Epithelial cell of esophagus (primary cell): ENCODE measurements around the gene SCN2B.

Source experiments
- DNase-seq: peaks from one replicate; pipeline ENCODE4 v3.0.0; 2010; ENCODE audit warnings: low read depth
- H3K4me3 ChIP-seq: 2 replicates; pipeline ENCODE4 v1.5.1; 2011; ENCODE audit warnings: mild to moderate bottlenecking, low read length, control low read depth
- TF ChIP-seq, protein P1 (sequence below): IDR thresholded peaks from 2 replicates; pipeline ENCODE4 v1.5.1; 2011; ENCODE audit warnings: low read depth, mild to moderate bottlenecking, low read length, control low read depth, inconsistent platforms; ENCODE audit not compliant: insufficient read depth; ENCODE audit errors: missing control alignments

Gene SCN2B

DNA sequence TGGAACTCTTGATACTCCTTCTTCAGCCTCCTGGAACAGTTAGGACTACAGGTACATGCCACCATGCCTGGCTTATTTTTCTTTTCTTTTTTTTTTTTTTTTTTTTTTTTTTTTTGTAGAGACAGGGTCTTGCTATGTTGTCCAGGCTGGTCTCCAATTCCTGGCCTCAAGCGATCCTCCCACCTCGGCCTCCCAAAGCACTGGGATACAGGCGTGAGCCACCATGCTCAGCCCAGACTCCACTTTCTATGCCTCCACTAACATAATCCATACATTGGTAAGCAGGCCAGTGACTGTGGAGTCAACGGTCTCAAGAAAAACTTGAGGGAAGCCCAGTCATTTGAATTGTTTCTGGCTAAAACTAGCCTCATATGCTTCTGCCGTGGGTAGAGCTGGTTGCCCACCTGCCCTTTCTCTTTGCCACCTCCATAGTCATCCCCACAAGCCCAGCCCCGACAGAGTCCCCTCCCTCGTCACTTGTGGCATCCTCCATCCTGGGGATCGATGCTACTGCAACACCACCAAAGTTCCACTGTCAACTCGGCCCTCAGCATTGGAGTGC, 2.4 kb downstream of the SCN2B start:
- TF ChIP-seq, protein P1, sequence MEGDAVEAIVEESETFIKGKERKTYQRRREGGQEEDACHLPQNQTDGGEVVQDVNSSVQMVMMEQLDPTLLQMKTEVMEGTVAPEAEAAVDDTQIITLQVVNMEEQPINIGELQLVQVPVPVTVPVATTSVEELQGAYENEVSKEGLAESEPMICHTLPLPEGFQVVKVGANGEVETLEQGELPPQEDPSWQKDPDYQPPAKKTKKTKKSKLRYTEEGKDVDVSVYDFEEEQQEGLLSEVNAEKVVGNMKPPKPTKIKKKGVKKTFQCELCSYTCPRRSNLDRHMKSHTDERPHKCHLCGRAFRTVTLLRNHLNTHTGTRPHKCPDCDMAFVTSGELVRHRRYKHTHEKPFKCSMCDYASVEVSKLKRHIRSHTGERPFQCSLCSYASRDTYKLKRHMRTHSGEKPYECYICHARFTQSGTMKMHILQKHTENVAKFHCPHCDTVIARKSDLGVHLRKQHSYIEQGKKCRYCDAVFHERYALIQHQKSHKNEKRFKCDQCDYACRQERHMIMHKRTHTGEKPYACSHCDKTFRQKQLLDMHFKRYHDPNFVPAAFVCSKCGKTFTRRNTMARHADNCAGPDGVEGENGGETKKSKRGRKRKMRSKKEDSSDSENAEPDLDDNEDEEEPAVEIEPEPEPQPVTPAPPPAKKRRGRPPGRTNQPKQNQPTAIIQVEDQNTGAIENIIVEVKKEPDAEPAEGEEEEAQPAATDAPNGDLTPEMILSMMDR = no peak
- no peak for DNase-seq
- H3K4me3 ChIP-seq = no peak overlapping the region

DNA sequence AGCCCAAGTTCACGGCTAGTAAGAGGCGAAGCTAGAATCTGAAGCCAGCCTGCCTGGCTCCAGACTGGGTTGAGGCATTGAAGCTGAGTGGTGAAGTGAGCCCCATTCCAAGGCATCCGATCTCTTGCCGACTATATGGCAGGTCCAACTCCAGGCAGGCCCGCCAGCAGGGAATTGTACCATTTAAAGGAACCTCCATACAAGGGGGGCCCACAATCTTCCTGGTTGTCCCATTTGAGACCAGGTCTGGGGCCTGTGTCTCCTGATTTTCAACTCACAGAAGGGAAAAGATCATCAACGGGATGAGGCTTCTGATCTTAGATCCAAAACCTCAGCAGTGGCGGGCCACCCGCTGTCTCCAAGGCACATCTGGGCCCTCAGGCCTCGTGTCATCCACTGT, 4.1 kb downstream of the SCN2B start:
- H3K4me3 ChIP-seq = no peak overlapping the region
- TF ChIP-seq, protein P1 = no peak
- DNase-seq = no peak

DNA sequence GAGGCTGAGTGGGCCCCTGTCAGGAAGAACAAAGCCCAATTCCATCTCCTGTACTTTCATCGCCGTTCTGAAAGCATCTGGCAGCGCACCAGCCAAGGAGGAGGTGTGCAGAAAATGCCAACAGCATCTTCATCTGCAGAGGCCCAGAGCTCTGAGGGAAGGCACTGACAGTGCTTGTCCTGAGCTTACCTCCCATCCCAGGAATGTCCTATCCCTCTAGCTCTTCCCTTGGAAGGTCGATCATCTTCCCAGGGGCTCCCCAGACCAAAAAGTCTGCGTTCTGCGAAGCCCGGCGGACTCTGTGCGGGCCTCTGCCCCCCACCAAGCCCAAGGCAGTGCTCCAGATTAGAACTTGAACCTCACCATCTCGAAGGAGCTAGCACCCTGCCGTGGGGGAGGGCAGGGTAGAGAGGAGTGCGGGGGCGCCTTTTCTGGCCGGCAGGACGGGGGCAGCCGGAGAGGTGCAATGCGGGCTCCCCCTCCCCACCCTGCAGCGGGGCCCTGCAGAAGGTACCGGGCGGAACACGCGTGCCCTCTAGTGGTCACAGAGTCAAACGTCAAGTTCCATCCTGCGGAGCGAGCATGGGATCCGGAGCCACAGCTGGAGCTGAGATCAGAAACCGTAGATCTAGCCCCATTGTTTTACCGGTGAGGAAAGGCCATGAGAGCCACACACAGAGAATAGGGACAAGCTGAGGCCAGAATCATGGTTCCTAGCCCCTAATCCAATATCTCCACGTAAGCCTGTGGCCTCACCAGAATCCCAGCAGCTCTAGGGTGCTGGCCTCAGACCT, 5.0 kb downstream of the SCN2B start:
- DNase-seq = peak; percentile 64
- H3K4me3 ChIP-seq = no peak overlapping the region
- TF ChIP-seq, protein P1 = peak; percentile 82

DNA sequence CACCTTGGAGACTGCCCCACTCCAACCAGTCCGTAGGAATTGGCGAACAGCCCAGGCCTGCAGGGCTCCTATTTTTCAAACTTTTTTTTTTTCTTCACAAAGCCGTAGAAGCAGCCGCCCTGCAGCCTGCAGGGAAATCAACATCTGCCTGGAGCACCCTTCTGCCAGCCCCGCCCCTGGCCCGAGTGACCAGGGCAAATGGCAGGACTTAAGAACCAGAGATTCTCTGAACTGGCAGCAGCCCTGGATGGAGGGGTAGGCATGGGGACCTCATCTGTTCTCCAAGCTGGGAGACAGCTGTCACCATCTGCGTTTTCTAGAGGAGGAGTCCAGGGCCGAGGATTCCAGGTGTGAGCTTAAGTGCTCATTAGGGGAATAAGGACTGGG, 5.6 kb downstream of the SCN2B start:
- no peak overlapping the region for H3K4me3 ChIP-seq
- TF ChIP-seq, protein P1 = no peak
- DNase-seq = no peak

DNA sequence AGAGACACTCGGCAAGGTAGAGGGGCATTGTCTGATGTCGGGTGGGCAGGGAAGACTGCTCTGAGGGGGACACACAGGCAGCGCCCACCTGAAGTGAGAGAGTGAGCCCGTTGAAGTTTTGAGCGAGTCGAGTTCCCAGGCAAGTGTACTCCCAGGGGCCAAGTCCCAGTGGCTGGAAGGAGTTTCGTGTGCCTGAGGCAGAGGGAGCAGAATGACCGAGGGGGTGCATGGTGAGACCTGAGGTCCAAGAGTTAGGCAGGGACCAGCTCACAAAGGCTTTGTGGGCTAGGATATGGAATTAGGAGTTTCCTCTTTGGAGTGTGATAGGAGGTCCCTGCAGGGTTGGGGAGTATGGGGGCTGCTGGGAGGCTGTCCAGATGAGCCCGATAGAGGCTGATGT, 6.2 kb downstream of the SCN2B start:
- TF ChIP-seq, protein P1 = no peak
- no peak overlapping the region for H3K4me3 ChIP-seq
- no peak for DNase-seq

DNA sequence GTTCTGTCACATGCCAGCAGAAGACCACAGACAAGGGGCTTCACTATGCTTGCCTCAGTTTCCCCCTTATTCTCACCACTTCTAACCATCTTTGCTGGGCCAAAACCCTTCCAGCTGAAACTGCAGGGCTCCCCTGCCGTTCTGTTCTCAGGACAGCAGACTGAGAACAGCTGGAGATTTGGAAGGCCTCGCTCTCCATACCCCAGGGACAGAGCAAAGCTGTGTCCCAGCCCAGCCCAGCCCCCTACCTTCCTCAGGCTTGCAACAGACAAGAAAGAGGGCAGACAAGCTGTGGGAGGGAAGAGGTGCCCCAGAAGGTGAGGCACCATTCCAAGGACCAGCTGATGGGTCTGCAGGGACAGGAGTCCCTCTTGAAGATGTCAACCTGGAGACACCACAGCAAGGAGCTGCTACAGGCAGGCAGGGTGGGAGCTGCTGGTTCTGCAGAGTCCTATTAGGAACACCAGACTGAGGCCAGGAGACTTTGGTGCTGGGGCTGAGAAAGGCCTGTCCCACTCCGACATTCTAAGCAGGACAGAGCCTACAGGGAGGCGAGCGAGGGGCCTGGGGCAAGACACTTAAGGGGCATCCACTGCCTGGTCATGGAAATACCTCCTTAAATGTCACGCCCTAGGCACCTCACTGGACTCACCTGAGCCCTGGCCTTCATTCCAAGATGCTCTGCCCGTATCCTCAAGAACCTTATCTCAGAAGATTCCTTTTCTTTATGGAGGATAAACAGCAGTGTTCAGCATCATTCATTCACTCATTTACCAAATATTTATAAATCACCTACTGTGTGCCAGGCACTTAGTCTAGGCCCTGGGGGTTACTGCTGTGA, 6.9 kb downstream of the SCN2B start:
- H3K4me3 ChIP-seq = no peak overlapping the region
- TF ChIP-seq, protein P1 = no peak
- DNase-seq = no peak
